ENCODE measurements around the gene KCNJ10.

Gene KCNJ10

GRCh38 chr1:159988006-159988405 lies 82.0 kb downstream of the KCNJ10 start:
- no peak for DNase-seq

GRCh38 chr1:159987186-159987585 lies 82.8 kb downstream of the KCNJ10 start:
- no peak for DNase-seq

- no peak for DNase-seq
Measured at GRCh38 chr1:159986531-159986930, 83.4 kb downstream of the KCNJ10 start.

- no peak for DNase-seq
Measured at GRCh38 chr1:159986093-159986492, 83.9 kb downstream of the KCNJ10 start.

GRCh38 chr1:159985473-159985872 lies 84.5 kb downstream of the KCNJ10 start:
- DNase-seq, result no peak

GRCh38 chr1:159983681-159984080 lies 86.3 kb downstream of the KCNJ10 start:
- no peak for DNase-seq

- no peak for DNase-seq
Measured at GRCh38 chr1:159982280-159982679, 87.7 kb downstream of the KCNJ10 start.

- DNase-seq, result no peak
Measured at GRCh38 chr1:159981351-159982055, 88.5 kb downstream of the KCNJ10 start.

- DNase-seq, result no peak
Measured at GRCh38 chr1:159980786-159981185, 89.2 kb downstream of the KCNJ10 start.

GRCh38 chr1:159980076-159980475 lies 89.9 kb downstream of the KCNJ10 start:
- DNase-seq, result no peak

GRCh38 chr1:159979257-159979656 lies 90.7 kb downstream of the KCNJ10 start:
- no peak for DNase-seq

- no peak for DNase-seq
Measured at GRCh38 chr1:159978107-159978398, 91.9 kb downstream of the KCNJ10 start.

GRCh38 chr1:159977364-159978106 lies 92.4 kb downstream of the KCNJ10 start:
- no peak for DNase-seq

GRCh38 chr1:159974350-159974965 lies 95.5 kb downstream of the KCNJ10 start:
- no peak for DNase-seq

GRCh38 chr1:159973350-159973940 lies 96.5 kb downstream of the KCNJ10 start:
- DNase-seq, result no peak

- no peak for DNase-seq
Measured at GRCh38 chr1:159972443-159973205, 97.3 kb downstream of the KCNJ10 start.

GRCh38 chr1:159970932-159971342 lies 99.0 kb downstream of the KCNJ10 start:
- no peak for DNase-seq

GRCh38 chr1:159968901-159969300 lies 101.1 kb downstream of the KCNJ10 start:
- no peak for DNase-seq

GRCh38 chr1:159965263-159965662 lies 104.7 kb downstream of the KCNJ10 start:
- no peak for DNase-seq

GRCh38 chr1:159964144-159964543 lies 105.8 kb downstream of the KCNJ10 start:
- no peak for DNase-seq

GRCh38 chr1:159962176-159962575 lies 107.8 kb downstream of the KCNJ10 start:
- DNase-seq, result no peak

- no peak for DNase-seq
Measured at GRCh38 chr1:159961636-159962035, 108.3 kb downstream of the KCNJ10 start.

Data from fibroblast of skin of abdomen (primary cell).